ENCODE results near the gene NEUROD6.

NEUROD6 gene

GRCh38 chr7:31343516-31344305 is 3.2 kb upstream of the NEUROD6 start:
- no peak for TF ChIP-seq CTCF (conservative IDR thresholded peaks at IDR 0.05; ENCODE audit: low read depth, low read length)
- no peak for DNase-seq (ENCODE audit: low read depth)
- H3K4me3 ChIP-seq (ENCODE audit: low read depth, low read length), result no peak overlapping the region

GRCh38 chr7:31341141-31341540 is 615 bp upstream of the NEUROD6 start:
- no peak overlapping the region for H3K4me3 ChIP-seq (ENCODE audit: low read depth, low read length)
- no peak for DNase-seq (ENCODE audit: low read depth)
- TF ChIP-seq CTCF (conservative IDR thresholded peaks at IDR 0.05; ENCODE audit: low read depth, low read length), result no peak

- H3K4me3 ChIP-seq (ENCODE audit: low read depth, low read length), result no peak overlapping the region
- DNase-seq (ENCODE audit: low read depth), result no peak
- TF ChIP-seq CTCF (conservative IDR thresholded peaks at IDR 0.05; ENCODE audit: low read depth, low read length), result no peak
Observed at GRCh38 chr7:31340051-31340450, 475 bp downstream of the NEUROD6 start.

- DNase-seq (ENCODE audit: low read depth), result no peak
- H3K4me3 ChIP-seq (ENCODE audit: low read depth, low read length), result no peak overlapping the region
- no peak for TF ChIP-seq CTCF (conservative IDR thresholded peaks at IDR 0.05; ENCODE audit: low read depth, low read length)
Observed at GRCh38 chr7:31338706-31339105, 1.8 kb downstream of the NEUROD6 start.

GRCh38 chr7:31337002-31337565 is 3.4 kb downstream of the NEUROD6 start:
- no peak for TF ChIP-seq CTCF (conservative IDR thresholded peaks at IDR 0.05; ENCODE audit: low read depth, low read length)
- DNase-seq (ENCODE audit: low read depth), result no peak
- H3K4me3 ChIP-seq (ENCODE audit: low read depth, low read length), result no peak overlapping the region

- no peak overlapping the region for H3K4me3 ChIP-seq (ENCODE audit: low read depth, low read length)
- DNase-seq (ENCODE audit: low read depth), result no peak
- TF ChIP-seq CTCF (conservative IDR thresholded peaks at IDR 0.05; ENCODE audit: low read depth, low read length), result no peak
Observed at GRCh38 chr7:31336202-31337001, 4.1 kb downstream of the NEUROD6 start.

Data from choroid plexus epithelial cell (primary cell).